Measurements from ENCODE around the gene GJA3.
"Not testable (repeated sequence)": the region's sequence is repeated elsewhere in the genome, so short reads cannot be mapped to it uniquely, and the experiment has no call there.

Gene GJA3

DNA sequence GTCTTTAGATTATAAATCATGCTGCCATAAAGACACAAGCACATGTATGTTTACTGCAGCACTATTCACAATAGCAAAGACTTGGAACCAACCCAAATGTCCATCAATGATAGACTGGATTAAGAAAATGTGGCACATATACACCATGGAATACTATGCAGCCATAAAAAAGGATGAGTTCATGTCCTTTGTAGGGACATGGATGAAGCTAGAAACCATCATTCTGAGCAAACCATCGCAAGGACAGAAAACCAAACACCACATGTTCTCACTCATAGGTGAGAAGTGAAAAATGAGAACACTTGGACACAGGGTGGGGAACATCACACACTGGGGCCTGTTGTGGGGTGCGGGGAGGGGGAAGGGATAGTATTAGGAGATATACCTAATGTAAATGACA is 7.6 kb downstream of the GJA3 start:
- DNase-seq (ENCODE audit: low read depth in 4 of 4, low spot score in 1 of 4): not testable (repeated sequence)

DNA sequence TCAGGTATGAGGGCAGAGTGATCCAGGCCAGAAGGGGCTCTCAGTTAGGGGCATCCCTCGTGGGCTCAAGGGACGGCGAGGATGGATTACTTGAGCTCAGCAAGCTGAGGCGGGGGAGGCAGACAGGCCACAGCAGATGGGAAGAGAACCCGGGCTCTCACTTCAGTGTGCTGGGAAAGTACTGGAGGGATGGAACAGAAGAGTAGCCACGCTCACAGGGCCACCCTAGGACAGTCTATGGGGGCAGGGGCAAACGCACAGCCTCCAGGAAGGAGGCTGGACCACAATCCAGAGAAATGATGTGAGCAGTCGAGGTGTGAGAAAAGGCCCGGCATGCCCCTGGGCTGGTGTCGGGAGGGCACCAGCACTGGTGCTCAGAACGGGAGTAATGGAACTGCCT is 9.2 kb downstream of the GJA3 start:
- no peak for DNase-seq (ENCODE audit: low read depth in 4 of 4, low spot score in 1 of 4)

DNA sequence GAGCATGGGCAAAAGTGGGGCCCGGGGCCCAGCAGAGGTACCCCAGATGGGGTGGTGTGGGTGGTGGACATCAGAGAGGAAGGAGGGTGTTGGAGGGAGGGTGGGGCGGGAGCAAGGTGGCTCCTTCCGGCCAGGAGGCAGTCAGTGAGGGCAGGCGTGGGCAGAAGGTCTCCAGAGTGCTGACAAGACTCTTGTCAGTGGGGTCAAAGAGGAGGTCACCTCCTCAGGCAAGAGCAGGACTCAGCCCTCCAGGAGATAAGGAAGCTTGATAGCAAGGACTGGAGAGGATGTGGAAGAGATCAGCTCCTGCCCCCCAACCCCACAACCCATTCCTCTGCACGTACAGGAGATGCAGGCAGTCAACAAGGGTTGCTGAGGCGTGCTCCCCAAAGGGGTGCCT is 9.8 kb downstream of the GJA3 start:
- no peak for DNase-seq (ENCODE audit: low read depth in 4 of 4, low spot score in 1 of 4)

DNA sequence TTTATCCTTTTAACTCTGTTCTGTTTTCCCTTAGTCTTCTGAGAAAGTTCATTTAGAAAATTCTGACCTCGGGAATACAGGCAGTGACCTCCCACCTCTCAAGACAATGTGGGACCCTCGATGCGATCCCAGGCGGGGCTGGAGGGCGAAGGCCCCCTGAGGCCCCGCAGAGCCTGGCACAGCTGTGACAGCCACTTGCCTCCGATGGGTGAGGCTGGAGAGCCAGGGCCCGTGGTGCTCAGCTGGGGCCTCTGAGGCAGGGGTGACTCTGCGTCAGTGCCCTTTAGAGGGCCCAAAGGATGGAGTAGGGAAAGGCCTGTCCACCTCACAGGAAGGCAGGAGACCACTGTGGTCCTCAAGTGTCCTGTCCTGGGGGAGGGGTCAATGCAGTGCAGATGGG is 10.3 kb downstream of the GJA3 start:
- no peak for DNase-seq (ENCODE audit: low read depth in 4 of 4, low spot score in 1 of 4)

DNA sequence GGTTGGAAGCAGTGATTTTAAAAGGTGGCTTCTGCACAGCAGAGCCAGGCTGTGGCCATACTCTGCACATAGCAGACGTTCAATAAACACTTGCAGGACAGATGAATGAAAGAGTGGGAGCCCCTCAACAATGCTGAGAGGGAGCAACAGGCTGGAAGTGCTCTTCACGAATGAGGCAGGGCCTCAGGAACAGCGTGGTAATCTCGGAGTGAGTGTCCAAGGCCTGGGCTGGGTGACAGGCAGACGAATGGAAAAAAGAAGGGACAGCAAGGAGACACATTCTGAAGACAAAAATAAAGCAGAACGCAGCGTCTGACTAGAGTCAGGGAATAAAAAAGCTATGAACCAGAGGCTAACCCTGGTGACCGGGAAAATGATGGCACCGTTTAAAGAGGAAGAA is 11.1 kb downstream of the GJA3 start:
- no peak for DNase-seq (ENCODE audit: low read depth in 4 of 4, low spot score in 1 of 4)

DNA sequence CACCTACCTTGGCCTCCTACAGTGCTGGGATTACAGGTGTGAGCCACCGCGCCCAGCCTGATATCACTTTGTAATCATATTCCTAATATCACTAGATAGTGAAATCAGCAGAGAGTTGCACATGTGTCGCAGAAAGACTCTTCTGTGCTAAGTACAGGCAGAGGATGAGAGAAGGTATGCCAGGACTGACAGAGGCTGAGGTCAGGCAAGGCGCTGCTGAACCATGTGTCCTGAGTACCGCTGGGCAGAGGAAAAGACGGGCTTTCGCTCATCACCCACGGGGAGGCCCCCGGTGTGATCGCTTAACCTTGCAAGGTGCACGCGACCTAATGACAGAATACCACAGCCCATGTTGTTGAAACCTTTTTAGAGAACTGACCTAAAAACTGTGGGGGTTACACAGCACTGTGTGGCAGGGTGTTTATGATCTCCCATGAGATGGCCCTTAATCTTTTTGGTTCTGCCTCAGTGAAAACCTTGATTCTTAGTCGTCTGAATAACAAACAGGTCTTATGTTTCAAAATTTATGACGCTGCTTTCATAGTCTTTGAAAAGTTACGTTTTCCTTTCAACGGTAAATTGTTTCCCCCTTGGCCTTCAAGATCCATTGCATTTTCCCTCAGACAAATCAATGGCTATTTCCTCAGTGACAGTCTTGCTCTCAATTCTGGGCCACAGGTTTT is 12.2 kb downstream of the GJA3 start:
- no peak for DNase-seq (ENCODE audit: low read depth in 4 of 4, low spot score in 1 of 4)

DNA sequence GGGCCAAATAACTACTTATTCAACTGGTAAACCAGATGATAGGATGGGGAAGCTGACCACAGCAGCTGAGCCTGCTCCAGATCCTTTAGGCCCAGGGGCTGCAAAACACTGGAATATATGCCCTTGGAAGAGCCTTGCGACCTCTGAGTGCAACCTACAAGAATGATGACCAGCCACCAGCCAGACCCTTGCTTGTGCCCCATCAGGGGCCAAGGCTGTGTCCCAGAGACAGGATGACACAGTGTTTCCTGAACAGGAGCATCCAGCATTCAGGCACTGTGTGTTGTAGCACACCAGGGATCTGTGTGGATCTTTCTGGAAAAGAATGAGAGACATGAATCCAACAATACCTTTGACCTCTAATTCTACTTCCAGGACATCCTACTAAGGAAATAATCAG is 14.5 kb downstream of the GJA3 start:
- DNase-seq (ENCODE audit: low read depth in 4 of 4, low spot score in 1 of 4): no peak

DNA sequence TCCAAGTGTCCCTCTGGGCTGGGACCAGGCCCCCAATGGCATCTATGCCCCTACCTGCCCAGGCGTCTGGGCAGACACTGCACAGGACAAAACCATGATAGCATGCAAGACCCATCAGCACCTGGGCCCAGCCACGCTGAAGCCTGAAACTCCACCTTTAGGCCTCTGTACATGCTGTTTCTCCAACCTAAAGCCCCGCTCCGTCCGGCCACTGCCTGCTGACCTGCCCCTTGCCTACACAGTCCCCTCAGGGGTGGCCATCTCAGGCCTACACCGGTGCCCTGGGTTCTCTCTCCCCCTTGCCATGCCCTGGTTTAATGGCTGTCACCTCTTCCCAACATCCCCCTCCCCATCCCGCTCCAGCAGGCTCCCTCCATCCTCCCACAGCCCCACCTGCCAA is 15.3 kb downstream of the GJA3 start:
- no peak for DNase-seq (ENCODE audit: low read depth in 4 of 4, low spot score in 1 of 4)

DNA sequence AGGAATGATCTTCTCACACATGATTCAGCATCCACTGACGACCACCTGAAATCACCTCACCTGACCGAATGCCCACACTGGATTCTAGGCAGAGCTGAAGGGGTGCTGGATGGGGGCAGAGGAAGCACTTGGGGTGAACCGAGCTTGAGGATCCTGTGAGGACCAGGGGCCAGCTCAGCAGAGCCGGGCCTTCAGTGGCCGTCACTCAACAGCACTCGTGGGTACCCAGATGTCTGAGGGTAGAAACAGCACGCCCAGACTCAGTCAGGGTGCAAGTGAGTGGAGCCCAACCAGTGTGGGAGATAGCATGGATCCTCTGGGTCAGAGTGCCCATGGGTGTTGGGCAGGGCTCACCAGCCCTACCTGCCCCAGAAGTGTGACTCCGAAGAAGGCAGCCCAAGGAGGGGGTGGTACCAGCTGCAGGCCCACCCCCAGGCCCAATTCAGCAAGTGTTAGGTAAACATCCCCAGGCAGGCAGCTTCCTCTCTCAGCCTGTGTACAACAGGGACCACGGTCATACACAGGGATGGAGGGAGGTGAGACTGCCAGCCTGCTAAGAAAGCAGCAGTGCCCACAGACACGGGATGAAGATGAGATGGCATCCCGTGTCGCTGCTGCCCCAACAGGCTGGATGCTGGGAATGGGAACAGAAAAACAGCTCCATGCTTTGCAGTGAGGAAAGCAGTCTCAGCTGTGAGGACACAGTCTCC is 16.6 kb downstream of the GJA3 start:
- DNase-seq (ENCODE audit: low read depth in 4 of 4, low spot score in 1 of 4): no peak

DNA sequence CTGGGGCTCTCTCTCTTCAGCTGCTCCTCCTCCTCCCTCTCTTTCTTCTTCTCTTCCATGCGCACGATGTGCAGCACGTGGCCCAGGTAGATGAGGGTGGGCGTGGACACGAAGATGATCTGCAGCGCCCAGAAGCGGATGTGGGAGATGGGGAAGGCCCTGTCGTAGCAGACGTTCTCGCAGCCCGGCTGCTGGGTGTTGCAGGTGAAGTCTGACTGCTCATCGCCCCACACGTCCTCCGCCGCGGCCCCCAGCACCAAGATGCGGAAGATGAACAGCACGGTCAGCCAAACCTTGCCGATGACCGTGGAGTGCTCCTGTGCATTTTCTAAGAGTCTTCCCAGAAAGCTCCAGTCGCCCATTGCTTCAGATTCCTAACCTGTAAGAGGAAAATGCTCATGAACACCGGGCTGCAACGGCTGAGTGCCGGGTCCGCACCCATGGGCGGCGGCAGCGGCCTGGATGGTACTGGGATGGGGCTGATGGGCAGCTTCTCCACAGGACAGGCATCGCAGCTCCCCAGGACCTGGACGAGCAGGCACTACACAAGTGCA is 17.8 kb downstream of the GJA3 start:
- DNase-seq (ENCODE audit: low read depth in 4 of 4, low spot score in 1 of 4): no peak

DNA sequence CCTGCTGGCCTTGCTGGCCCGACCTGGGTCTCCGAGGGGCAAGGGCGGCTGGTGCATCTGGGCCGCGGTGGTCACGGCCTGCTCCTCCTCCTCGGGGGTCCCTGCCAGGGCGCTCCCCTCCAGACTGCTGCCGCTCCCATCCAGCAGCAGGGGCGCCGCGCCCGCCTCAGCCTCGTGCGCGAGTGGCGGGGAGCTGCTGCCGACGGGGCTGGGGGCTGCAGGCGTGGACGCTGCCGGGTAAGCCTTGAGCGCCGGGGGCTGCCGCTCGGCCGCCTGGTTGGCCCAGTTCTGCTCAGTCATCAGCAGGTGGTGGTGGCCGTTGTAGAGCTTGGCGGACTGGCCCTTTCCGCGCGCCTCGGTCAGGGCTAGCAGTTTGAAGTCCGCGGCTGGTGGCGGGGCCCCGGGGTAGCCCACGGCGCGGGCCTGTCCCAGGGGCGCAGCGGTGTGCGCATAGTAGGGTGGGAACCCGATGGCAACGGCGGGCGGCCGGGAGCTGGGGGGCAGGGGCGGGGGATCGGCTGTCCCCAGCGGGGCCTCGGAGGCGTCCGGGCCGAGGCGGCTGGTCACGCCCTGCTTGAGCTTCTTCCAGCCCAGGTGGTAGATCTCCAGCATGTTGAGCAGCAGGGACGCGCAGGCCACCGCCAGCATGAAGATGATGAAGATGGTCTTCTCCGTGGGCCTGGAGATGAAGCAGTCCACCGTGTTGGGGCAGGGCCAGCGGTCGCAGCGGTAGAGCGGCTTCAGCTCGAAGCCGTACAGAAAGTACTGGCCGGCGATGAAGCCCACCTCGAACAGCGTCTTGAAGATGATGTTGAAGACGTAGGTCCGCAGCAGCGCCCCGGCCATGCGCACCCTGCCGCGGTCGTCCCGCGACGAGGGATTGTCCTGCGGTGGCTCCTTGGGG is 18.6 kb downstream of the GJA3 start:
- DNase-seq (ENCODE audit: low read depth in 4 of 4, low spot score in 1 of 4): no peak

DNA sequence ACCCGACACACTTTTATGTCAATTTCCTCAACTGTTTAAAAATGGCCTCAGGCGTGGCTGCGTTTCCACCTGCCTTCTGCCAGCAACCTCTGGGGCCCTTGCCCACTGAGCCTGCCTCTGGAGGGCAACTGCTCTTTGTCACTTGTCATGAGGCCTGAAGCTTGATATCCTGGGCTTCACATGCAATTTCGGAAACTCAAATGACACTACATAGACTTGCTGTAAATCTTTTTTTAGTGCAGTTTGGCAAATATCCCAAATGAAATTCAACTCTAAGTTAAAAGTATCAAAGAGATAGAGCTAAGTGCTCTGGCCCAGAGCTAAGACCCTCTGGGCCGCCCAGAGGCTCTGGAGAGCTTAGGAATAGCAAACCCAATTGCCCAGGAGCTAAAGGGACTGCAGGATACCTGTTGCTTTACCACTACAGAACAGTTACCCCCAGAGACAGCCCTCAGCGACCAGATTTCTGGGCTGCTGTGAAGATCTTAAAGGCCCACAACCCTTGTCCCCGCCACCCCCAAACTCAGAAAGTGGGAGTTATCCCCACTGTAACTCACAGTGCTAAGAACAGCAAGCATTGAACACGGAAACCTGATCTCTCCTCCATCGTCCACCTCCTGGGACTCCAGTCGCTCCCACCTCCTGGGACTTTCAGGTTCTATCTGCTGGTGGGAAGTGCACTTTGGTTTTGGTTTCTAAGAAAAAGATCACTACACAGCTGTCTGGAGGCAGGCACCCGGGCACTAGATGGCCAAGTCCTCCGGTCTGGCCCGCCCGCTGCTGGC is 19.4 kb downstream of the GJA3 start:
- no peak for DNase-seq (ENCODE audit: low read depth in 4 of 4, low spot score in 1 of 4)

DNA sequence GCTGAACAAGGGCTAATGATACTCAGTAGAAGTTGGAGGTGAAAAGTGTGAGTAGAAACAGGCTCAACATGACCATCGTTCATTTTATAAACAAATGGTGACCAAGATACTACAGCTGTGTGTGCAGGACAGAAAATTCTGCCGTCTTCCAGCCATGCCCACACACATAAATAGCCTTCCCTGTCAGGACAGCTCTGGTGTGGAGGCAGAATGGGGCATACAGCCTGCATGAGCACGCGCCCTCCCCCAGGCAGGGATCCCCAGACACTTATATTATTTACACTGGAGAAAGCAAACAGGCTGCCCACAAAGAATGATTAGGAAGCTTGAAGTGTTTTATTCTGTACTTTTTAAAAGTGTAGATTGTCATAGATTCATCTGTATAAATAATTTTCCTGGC is 20.4 kb downstream of the GJA3 start:
- no peak for DNase-seq (ENCODE audit: low read depth in 4 of 4, low spot score in 1 of 4)

DNA sequence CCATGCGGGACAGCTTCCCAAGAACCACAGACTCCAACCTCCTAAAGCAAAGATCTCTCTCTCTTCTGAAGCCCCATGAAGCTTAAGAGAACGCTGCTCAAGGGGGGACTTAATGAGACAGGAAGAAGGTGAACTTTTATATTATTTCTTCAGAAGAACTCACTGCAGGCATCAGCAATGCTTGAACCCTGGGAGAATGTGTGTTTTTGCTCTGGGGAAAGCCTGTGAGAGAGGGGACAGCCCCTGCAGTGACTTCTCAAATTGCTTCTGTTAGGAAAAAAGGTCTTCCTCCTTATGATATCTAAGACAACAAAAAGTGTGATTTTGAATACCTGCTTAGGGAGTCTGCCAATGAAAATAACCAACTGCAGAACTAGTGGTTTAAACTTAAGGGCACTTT is 23.0 kb downstream of the GJA3 start:
- DNase-seq (ENCODE audit: low read depth in 4 of 4, low spot score in 1 of 4): no peak

DNA sequence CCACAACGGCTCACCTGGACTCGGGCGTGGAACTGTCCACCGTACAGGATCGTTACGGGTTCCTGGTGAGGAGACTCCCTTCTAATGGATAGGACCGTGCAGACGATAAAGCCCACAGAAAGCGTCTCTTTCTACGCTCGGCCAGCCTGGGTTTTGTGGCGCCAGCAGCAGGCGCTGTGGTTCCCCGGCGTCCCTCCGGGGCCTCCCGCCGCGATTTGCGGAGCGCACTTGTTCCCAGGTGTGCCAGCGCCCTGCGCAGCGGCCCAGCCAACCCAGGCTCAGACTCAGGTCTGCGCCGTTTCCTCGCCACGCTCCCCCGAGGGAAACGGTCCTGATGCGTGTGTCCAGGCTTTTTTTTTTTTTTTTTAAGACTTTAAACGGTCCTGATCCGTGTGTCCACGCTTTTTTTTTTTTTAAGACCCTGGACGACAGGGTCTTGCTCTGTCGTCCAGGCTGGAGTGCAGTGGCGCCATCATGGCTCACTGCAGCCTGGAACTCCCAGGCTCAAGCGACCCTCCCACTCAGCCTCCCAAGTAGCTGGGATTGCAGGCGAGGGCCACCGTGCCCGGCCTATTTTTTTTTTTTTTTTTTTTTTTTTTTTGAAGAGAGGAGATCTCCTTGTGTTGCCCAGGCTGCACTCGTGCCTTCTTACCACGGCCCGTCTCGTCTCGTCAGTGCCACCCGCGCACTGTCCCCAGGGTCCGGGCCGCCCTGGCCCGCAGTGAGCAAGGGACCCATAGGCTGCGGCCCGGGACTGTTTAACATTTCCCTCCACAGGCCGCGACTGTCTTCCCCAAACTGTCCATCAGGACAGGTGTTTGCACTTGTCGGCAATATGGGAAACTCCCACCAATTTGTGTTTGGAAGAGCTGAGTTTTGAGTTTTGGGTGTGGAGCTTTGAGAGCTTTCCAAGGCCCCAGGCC is 23.8 kb downstream of the GJA3 start:
- DNase-seq (ENCODE audit: low read depth in 4 of 4, low spot score in 1 of 4): peak in 1 of 4 experiments; percentile 35

DNA sequence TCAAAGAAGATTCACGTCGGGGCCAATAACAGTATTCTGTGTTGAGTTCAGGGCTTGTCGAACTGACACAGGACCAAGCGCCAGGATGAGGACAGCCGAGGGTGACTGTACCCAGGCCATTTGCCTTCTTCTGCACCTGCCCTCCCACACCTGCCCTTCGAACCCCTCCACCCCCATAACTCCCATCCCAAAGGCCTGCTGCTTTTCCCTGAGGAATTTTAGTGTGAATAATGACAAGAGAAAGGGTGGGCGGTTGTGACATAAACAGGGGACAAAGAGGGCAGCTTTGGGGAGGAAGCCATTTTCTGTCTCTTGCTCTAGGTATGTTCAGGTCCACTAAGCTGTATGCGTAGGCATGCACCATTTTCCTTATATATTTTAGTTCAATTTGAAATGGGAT is 26.1 kb downstream of the GJA3 start:
- no peak for DNase-seq (ENCODE audit: low read depth in 4 of 4, low spot score in 1 of 4)

DNA sequence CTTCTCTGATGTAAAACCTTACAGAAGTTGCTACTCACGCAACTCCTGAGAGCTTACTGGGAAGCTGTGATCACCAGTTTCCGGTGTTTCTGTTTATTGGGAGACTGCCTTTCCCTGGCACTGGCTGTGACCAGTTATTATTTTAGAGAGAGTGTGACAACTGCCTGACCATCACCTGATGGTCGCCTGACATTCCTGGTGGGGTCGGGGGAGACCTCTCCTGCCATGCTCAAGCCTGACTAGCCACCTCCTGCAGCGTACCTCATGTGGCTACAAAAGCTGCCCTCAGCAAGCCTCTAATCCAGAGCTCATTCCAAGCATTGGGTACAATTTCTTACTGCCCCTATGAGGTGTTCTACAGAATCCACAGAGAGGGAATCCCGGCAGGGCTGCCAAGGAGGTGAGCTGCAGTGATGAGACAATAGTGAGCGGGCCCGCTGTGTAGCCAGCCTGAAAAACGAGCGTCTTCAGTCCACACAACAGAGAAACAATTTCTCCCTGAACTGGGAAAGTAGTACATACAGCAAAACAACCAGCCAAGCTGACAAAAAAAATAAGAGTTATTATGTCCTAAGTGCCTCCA is 28.7 kb downstream of the GJA3 start:
- DNase-seq (ENCODE audit: low read depth in 4 of 4, low spot score in 1 of 4): no peak

DNA sequence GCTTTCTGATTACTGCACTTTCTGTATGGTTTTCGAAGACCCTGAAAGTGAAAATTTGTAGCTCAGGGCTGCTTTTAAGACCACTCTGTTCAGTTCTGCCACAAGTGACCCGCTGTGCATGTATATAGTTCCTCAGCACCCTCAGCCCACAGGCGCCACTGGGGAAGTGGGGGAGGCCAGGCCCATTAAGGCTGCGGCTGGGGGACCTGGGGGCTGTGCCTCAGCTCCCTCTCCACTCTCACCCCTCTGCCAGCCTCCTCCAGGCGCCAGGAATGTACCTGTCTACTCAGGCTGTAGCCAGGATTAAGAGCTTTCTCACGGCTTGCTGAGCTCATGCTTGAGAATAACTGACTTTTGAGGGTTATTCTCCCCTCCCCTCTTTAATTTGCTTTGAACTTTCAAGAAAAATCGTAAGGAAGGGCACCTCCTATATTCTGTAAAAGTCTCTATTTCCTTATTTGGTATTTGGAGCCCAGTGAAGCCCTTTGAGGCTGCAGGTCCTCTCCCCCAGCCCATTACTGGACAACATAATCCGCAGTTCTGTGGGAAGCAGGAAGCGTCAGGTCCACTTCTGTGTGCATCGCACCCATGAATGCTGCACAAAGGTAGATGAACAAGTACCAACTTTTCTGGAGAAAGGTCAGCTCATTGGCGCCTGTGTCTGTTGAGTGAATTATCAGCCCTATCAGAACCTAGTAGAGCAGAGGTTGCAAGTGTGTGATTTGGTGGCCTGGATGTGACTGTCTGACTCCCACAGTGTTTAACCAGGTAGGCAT is 29.6 kb downstream of the GJA3 start:
- no peak for DNase-seq (ENCODE audit: low read depth in 4 of 4, low spot score in 1 of 4)

DNA sequence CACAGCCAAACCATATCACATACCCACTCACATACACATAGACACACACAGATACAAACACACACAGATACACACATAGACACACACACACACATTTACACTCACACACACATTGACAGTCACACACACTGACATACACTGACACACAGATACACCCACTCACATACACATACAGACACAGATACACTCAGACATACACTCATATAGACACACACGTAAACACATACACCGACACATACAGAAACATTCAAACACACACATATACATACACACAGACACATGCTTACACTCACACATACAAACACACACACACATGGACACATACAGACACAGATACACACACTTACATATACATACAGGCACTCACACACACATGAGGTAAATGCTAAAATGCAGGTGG is 30.2 kb downstream of the GJA3 start:
- no peak for DNase-seq (ENCODE audit: low read depth in 4 of 4, low spot score in 1 of 4)
